GM19023 (cell line): ENCODE measurements around the gene PMFBP1.

Experiments used
- ATAC-seq: cut with Tn5 transposase; IDR thresholded peaks from one replicate; pipeline ENCODE4 v1.9.1; 2021; ENCODE audit warnings: mild to moderate bottlenecking, moderate library complexity; ENCODE audit not compliant: unreplicated experiment

Gene PMFBP1

GRCh38 chr16:72131036-72131435 is 40.9 kb downstream of the PMFBP1 start:
- ATAC-seq: no peak

DNA sequence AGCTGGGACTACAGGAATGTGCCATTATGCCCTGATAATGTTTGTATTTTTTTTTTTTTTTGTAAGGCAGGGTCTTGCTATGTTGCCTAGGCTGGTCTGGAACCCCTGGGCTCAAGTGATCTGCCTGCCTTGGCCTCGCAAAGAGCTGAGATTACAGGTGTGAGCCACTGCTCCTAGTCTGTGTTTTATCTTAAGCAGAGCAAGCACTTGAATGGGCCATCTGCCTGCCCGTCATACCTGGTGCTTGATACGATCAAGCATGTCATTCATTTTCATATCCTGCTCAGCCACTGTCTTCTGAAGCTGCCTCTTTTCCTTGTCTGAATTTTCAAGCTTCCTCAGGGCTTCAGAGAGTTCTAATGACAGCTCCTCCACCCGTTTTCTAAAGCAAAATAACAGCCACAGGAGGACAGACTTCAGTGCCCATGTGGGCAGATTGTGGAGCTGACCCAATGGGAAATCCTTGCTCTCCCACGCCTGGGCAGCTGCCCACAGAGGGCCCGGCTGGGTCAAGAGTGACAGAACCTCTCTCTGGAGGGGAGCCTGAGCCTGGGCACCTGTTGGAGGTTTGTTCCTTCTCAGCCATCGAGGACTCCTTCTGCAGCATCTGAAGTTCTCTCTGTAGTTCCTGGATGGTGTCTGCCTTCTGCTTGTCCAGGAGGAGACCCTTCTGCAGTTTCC is 41.8 kb downstream of the PMFBP1 start:
- no peak for ATAC-seq

GRCh38 chr16:72128701-72129100 is 43.3 kb downstream of the PMFBP1 start:
- ATAC-seq: no peak

DNA sequence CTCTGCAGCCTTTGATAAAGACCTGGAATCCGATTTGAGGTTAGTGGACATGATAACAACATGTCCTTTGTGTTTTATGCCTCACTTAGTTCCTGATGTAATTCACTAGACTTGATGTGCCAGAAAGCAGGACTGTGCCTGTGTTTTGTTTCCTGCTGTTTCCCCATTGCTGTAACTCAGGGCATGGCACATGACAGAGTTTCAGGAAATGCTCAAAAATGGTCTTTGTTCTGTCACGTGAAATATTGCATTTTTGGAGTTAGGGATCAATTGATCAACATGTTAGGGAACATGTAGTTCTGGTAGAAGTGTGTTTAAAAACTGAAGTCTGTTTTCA is 45.6 kb downstream of the PMFBP1 start:
- ATAC-seq: no peak

- no peak for ATAC-seq
Measured at GRCh38 chr16:72125635-72126428, 46.1 kb downstream of the PMFBP1 start.

GRCh38 chr16:72124761-72125634 is 47.0 kb downstream of the PMFBP1 start:
- ATAC-seq: no peak

DNA sequence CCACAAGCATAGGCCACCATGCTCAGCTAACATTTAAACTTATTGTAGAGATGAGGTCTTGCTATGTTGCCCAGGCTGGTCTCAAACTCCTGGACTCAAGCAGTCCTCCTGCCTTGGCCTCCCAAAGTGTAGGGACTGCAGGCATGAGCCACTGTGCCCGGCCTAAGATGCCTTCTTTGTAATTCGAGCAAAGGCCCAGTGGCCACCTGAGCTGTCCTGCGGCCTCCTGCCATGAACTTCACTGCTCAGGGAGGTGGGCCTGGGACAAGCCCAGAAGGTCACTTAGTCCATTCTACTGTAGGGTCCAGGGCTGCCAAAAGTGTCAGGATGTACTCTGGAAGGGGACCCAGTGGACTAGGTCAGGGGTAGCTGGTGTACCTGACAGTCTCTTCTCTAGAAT is 47.8 kb downstream of the PMFBP1 start:
- no peak for ATAC-seq

GRCh38 chr16:72123426-72123825 is 48.5 kb downstream of the PMFBP1 start:
- no peak for ATAC-seq

DNA sequence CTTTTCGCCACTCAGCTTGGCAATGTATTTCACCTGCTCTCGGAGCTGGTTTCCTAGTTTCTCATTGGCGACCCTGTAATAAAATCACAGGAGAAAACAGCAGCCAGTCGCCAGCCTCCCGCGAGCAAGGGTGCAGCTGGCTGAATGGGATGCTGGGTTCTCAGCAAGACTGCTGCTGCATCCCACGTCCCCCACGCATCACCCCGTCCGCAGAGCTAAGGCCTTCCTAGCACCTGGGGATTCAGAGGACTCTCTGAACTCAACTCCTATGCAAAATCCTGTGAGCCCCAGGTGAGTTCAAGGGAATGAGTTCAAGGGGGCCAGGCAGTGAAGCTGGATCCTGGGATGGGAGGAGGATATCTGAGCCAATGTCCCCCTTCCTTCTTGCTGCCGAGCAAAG is 49.0 kb downstream of the PMFBP1 start:
- no peak for ATAC-seq

GRCh38 chr16:72122308-72122707 is 49.6 kb downstream of the PMFBP1 start:
- ATAC-seq: no peak

DNA sequence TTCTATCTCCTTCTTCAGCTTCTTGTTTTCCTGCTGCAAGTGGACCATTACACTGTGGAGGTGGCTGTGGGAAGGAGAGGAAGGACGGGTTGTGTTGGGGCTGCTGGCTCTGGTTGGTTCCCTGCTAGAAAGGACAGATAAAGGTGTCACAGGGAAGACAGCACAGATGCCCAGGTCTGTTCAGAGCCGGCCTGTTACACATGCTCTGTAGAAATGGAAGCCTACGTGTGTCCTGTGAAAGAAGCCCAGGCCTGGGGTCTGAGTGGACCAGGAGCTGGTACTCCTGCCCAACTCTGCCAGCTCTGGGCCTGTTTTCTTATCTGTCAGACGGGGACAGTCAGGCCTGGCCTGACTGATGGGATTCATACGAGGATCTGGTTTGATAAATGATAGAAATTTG is 51.9 kb downstream of the PMFBP1 start:
- no peak for ATAC-seq

DNA sequence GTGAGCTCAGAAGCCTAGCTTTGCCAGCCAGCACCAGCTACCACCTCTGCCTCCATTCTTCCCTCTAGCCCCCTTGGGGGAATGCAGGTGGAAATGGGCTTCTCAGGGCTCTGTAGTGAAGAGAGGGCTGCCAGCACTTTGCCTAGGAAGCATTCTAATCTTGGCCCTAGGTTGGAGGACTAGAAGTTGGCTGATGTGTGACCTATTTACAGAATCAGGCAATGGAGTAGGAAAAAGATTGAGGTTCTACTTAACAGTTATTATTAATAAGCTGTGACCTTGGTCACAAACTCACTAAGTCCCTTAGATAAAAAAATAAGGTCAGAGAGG is 58.4 kb downstream of the PMFBP1 start:
- ATAC-seq: no peak

- ATAC-seq: no peak
Measured at GRCh38 chr16:72112906-72113615, 58.9 kb downstream of the PMFBP1 start.

DNA sequence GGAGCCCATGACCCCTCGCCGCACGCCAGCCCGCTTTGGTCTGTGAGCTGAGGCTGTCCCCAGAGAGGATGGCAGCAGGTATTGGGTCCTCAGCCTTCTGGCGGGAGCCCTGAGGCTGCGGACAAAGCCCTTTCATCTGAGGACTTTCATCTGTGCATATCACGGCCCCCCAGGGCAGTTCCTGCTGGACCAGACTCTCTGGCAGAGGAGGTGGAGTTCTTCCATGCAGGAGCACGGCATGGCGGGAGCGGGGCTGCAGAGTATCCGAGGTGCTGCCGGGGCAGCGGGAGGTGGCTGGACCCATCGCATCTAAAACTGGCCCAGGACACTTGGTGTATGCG is 59.5 kb downstream of the PMFBP1 start:
- no peak for ATAC-seq

DNA sequence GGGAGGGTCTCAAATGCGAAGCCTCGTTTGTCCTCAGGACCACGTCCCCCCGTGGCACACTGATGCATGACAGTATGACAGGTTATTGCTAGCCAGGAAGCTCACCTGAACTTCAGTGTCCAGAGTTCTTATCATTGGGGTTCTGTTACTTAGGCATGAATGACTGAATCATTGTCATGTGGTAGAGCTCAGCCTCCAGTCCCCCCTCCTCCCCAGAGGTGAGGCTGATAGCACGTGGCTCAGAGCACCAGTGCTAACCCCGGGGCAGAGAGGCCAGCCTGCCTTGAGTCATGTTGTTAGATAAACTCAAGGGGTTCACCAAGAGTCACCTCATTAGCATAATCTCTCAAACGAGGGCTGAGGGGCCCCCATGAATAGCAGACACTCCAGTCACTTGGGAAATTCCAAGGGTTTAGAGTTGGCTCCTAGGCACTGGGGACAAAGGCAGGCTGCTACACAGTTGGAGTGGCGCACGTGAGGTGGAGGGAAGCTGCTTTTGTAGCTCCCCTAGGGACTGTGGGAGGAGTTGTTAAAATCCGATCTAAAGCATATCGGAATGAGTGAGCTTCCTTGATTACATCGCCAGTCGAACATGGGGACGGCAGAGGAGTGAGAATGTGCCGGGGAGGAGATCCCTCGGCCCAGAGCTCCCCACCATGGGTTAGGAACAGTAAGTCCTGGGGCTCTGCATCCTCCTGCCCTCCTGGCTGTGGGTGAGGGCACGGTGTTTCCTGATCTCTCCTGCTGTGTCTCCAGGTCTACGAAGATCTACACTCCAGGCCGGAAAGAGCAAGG is 60.1 kb downstream of the PMFBP1 start:
- ATAC-seq: no peak

DNA sequence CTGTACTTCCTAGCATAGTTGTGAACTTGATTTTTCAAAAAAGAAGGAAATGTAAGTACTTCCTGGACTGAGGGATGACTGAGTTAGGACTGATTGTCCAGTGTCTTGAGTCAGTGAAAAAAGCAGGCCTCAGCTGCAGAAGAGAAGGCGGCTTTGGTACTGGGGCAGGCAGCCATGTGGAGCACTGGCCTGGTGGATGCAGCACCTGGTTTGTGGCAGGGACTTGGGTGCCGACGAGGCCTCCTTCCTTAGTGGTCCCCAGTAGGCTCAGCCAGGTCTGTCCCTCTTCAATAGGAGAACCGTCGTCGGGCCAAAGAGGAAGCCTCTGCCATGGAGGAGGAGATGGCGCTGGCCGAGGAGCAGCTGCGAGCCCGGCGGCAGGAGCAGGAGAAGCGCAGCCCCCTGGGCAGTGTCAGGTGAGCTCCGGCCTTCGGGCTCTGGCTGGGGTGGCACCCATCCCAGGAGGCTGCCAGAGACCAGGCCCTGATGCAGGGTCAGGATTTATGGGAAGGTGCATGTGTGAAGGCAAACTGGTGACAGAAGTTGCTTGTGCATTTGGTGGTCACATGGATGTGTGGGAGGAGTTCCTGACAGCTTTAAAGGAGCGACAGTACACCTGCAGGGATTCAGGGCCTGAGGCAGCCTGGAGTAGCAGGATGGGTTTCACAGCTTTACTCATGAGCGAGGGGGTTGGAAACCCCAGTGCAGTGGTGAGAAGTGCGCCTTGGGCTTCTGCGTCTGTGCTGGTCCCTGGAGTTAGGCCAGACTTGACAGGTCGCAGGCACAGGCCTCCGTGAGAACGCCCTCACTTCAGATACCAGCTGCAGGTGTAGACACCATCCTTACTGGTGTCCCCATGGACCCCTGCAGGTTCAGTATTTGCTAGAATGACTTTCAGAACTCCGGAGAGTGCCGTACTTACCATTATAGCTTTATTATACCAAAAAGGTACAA is 61.0 kb downstream of the PMFBP1 start:
- ATAC-seq: no peak

DNA sequence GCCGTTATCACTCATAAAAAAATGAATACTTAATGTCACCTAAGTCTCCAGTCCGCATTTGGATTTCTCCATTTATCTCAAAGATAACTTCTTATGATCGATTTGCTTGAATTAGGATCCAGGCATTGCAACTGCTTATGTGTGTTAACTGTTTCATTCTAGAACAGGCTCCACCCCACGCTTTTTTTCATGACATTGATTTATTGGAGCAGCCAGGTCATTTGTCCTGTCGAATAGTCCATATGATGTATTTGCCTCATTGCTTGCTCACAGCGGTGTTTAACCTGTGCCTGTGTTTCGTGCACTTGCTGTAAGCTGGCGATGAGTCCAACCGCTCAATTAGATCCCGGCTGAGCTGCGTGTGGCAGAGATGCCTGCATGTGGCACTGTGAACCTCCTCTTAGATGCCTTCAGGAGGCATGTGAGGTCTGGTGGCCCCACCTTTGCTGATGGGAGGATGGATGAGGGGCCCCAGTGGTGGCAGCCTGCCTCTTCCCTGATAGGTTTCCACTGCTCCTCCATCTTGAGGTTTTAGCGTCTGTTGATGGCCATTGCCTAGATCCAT is 61.9 kb downstream of the PMFBP1 start:
- no peak for ATAC-seq

GRCh38 chr16:72109300-72109699 is 62.7 kb downstream of the PMFBP1 start:
- ATAC-seq: no peak
